ENCODE data around the gene TBC1D2B.

DNA sequence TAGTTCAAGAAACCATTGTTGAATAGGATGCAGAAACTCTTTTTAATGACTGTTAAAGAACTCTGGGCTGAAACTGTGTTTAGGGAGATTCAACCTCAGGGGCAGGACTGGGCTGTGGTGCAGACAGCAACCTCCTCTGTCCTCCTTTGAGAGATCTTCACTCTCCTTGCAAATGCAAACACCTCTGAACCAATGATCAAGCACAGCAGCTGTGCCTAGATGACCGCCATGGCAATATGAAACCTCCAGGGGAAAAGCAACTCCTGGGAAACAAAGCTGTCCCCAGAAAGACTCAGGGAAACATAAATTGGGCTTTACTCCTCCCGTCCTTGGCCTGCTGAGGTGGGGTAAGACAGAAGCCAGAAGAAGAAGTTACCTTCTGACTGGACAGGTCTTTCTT, 52.6 kb downstream of the TBC1D2B start:
- TF ChIP-seq, protein P1, sequence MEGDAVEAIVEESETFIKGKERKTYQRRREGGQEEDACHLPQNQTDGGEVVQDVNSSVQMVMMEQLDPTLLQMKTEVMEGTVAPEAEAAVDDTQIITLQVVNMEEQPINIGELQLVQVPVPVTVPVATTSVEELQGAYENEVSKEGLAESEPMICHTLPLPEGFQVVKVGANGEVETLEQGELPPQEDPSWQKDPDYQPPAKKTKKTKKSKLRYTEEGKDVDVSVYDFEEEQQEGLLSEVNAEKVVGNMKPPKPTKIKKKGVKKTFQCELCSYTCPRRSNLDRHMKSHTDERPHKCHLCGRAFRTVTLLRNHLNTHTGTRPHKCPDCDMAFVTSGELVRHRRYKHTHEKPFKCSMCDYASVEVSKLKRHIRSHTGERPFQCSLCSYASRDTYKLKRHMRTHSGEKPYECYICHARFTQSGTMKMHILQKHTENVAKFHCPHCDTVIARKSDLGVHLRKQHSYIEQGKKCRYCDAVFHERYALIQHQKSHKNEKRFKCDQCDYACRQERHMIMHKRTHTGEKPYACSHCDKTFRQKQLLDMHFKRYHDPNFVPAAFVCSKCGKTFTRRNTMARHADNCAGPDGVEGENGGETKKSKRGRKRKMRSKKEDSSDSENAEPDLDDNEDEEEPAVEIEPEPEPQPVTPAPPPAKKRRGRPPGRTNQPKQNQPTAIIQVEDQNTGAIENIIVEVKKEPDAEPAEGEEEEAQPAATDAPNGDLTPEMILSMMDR (IDR thresholded peaks at IDR 0.05; ENCODE audit: extremely low read depth in 1 of 2, insufficient read depth in 1 of 2, low read depth in 1 of 2, low read length in 2 of 2) = no peak
- no peak for TF ChIP-seq EZH2 (IDR thresholded peaks at IDR 0.05; ENCODE audit: borderline replicate concordance, low read depth, low read length, severe bottlenecking)

All from endothelial cell of umbilical vein (primary cell).